VCaP (cell line): Measurements from ENCODE around the gene RNASEH2A.
A peak's percentile ranks its signal among the peaks of the same experiment; 100 is the strongest.

Source experiments
- H3K27ac ChIP-seq: fragments of 450-650 bp; 2 replicates; pipeline ENCODE4 v1.5.1; 2017
- TF ChIP-seq, protein P1 (sequence below): fragments of 450-650 bp; conservative IDR thresholded peaks from 2 replicates; pipeline ENCODE4 v1.5.1; 2017; ENCODE audit warnings: mild to moderate bottlenecking, moderate library complexity

RNASEH2A gene

DNA sequence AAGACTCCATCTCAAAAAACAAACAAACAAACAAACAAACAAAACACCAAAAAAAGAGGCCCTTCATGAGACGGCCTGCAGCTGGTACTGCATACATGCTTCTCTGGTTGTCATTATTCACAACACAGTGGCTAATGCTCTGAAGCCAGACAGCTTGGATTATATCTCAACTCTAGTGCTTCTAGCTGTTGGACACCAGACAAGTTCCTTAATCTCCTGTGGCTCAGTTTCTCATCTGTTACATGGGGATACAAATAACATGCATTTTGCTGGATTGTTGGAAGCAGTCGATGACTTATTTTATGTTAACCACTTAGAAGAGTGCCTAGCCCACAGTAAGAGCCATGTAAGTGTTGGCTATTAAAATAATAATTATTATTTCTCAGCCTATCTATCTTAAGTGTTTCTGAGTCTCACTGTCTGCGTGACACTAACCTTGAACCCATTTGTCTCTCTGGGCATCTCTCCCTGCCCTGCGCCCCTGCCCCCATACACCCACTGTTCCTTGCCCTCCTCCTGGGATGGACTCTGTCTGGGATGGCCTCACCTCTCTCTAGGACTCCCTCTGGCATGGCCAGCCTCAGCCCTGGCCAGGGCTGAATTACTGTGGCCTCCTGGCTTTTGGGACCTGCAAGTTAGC lies 18.2 kb upstream of the RNASEH2A start:
- peak overlapping the region; percentile 91; the same call in 1 of the 2 replicates for H3K27ac ChIP-seq
- TF ChIP-seq, protein P1, sequence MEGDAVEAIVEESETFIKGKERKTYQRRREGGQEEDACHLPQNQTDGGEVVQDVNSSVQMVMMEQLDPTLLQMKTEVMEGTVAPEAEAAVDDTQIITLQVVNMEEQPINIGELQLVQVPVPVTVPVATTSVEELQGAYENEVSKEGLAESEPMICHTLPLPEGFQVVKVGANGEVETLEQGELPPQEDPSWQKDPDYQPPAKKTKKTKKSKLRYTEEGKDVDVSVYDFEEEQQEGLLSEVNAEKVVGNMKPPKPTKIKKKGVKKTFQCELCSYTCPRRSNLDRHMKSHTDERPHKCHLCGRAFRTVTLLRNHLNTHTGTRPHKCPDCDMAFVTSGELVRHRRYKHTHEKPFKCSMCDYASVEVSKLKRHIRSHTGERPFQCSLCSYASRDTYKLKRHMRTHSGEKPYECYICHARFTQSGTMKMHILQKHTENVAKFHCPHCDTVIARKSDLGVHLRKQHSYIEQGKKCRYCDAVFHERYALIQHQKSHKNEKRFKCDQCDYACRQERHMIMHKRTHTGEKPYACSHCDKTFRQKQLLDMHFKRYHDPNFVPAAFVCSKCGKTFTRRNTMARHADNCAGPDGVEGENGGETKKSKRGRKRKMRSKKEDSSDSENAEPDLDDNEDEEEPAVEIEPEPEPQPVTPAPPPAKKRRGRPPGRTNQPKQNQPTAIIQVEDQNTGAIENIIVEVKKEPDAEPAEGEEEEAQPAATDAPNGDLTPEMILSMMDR = no peak

DNA sequence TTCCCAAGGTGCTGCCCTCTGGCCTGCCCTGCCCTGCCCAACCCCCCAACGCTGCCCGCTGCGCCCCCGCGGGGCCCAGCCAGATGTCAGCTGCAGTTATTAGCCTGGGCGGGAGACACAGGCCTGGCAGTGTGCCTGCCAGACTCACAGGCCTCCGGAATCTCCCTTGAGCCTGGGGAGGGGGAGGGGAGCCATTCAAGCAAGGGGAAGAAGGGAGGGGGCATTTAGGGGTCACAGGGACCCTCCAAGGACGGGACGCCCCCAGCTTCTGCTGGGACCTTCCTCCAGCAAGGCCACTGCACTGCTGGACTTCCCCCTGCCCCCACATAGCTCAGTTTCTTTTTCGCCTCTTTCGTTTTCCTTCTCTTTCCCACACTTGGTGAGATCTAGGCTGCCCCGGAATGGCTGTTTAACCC lies 17.7 kb upstream of the RNASEH2A start:
- H3K27ac ChIP-seq = peak overlapping the region; percentile 91; the same call in 1 of the 2 replicates
- TF ChIP-seq, protein P1 = no peak

DNA sequence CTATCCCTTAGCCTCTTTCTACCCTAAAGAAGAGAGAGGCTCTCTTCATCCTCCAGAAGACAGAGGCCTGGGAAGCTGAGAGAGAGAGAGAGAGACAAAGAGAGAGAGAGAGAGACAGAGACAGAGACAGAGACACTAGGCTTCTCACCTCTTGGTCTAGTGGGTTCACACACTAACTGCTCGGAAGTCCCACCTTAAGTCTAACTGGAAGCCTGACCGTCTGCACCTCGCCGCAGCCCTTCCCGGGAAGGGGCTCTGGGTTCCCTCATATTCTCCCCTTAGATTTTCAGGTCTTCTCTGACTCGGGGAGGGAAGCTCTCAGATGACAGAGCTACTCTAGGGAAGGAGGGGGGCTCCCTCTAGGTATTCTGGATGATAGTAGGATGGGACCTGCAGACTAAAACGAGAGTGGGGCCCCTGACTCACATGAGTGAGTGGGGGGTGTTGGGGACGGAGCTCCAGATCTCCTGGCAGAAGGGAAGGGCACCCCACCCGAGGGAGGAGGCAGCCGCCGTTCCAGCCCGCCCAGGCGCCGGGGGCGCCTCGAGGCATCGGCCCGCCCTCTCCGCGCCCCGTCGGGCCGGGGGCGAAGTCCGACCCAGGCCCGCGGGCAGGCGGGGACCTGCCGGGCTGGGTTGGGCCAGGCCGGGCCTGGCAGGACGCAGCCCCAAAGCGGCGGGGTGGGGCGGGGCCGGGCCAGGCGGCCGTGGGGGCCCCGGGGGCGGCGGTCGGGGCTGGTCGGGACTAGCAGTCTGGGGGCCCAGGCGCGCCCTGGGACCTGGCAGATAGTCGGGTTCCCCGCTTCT lies 17.1 kb upstream of the RNASEH2A start:
- TF ChIP-seq, protein P1 = no peak
- peak overlapping the region; percentile 91 for H3K27ac ChIP-seq

DNA sequence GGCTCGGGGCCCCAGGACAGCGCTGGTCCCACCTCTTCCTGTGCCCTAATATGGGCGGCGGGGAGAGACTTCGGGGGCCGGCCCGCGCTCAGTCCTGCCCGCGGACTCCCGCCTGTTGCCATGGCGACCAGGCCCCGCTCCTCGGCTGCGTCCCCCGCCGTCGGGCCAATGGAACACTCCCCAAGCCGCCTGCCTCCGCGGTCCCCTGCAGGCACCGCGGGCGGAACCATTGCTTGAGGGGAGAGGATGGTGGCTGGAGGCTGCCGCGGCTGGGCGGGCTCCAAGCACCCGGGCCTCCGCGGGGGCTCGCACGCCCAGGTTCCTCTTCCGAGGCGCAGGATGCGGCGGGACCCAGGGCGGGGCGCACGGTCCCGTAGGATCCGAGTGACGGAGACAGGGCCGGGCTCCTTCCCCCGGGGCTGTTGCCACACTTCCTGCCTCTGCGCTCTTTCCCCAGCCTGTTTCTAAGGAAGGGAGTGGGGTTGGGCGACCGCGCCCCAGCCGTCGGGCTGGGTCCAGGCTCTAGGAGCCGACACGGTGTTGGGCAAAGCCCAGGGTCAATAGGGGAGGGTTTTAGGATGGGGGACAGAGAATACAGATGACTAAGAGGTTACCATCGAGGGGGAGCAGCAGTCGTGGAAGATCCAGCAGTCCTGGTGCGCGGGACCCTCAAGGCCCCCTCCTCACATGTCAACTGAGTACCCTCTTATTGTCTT lies 16.3 kb upstream of the RNASEH2A start:
- H3K27ac ChIP-seq = peak overlapping the region; percentile 91
- TF ChIP-seq, protein P1 = no peak

DNA sequence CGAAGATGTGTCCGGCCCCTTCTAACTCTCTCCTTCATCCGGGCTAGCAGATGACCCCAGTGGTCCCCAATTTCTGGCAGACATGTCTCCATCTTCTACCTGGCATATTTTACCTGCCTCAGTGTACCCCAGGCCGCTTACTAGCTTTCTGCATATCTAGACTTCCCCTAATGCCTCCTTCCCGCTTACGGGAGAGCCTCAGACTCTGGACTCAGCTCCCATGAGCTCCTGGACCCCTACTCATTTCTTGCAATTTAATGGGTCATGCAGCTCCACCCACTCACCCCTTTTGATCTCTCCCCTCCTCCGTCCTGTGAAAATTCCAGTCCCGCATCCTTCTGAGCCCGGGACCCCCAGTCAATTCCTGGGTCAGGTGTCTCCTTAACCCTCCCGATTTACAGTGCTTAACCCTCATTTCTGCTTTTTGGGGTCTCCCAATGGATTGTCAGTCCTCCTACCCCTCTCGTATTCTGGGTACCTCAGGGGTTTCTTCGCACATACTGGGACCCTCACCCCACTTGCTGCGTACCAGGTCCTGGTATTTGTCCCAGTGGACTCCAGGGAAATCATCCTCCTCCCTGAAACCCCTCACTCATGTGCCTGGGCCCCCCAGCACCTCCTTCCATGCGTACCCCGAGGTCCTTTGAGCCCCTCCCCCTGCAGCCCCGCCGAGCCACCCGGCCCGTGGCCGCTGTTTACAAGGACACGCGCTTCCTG lies 15.6 kb upstream of the RNASEH2A start:
- H3K27ac ChIP-seq = peak overlapping the region; percentile 91
- TF ChIP-seq, protein P1 = no peak

DNA sequence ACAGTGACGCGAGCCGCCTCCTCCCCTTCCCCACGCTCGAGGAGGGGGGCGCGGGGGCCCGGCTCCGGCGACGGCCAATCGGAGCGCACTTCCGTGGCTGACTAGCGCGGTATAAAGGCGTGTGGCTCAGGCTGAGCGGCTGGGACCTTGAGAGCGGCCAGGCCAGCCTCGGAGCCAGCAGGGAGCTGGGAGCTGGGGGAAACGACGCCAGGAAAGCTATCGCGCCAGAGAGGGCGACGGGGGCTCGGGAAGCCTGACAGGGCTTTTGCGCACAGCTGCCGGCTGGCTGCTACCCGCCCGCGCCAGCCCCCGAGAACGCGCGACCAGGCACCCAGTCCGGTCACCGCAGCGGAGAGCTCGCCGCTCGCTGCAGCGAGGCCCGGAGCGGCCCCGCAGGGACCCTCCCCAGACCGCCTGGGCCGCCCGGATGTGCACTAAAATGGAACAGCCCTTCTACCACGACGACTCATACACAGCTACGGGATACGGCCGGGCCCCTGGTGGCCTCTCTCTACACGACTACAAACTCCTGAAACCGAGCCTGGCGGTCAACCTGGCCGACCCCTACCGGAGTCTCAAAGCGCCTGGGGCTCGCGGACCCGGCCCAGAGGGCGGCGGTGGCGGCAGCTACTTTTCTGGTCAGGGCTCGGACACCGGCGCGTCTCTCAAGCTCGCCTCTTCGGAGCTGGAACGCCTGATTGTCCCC lies 14.9 kb upstream of the RNASEH2A start, which contains the start of gene JUNB:
Gene JUNB, plus strand, starts transcription at position 142 of the 706 bp plus-strand sequence. Its CDS starts 286 bp downstream, at position 428.
- peak within 1 kb of the TSS; percentile 91 for H3K27ac ChIP-seq
- TF ChIP-seq, protein P1 = no peak; the same call in 1 of the 2 replicates
